Measurements from ENCODE around the gene SEMA3A. TPM values are rescaled to one million over a fixed set of nuclear protein-coding genes. Genes with fewer than 3 reads are reported as not detected.

SEMA3A gene
- total RNA-seq, 1 experiment from 2014 or later: 6.3 TPM

- ChIA-PET CTCF (no interaction called here), POLR2A (ENCODE audit: unreplicated experiment) (no interaction called here)
- TF ChIP-seq CTCF (conservative IDR thresholded peaks at IDR 0.05) (no peak), EZH2 (IDR thresholded peaks at IDR 0.05; ENCODE audit: low read depth) (no peak)
- Histone ChIP-seq H3K4me3 (no peak overlapping the region), H3K4me2 (no peak overlapping the region), H4K20me1 (ENCODE audit: insufficient read depth) (no peaks in the 10 kb centered on the region), H3K79me2 (ENCODE audit: low read depth) (no peaks in the 10 kb centered on the region), H3K27me3 (ENCODE audit: insufficient read depth, low read depth) (no peaks in the 10 kb centered on the region), H3K27ac (no peak overlapping the region), H3K4me1 (replicated peaks; ENCODE audit: insufficient read depth) (no peaks in the 10 kb centered on the region), H3F3A (ENCODE audit: insufficient read depth, low read depth) (no peaks in the 10 kb centered on the region), H2AFZ (no peak overlapping the region), H3K36me3 (ENCODE audit: low read depth) (no peaks in the 10 kb centered on the region), H3K9me3 (ENCODE audit: insufficient read depth, low read depth) (no peaks in the 10 kb centered on the region), H3K9me2 (ENCODE audit: insufficient read depth) (no peaks in the 10 kb centered on the region)
- intact Hi-C loops (cut with micrococcal nuclease; ENCODE audit: unreplicated experiment): no loop called here
- no peak for DNase-seq
- no TSS peak for BruUV-seq (replicated peaks)
These were observed 237.3 kb downstream of the SEMA3A start for GRCh38 chr7:83957333-83957732.

- Histone ChIP-seq H3K27me3 (ENCODE audit: insufficient read depth, low read depth) (no peaks in the 10 kb centered on the region), H3F3A (ENCODE audit: insufficient read depth, low read depth) (no peaks in the 10 kb centered on the region), H2AFZ (peak overlapping the region; percentile 74; the same call in 1 of the 2 replicates), H3K9me3 (ENCODE audit: insufficient read depth, low read depth) (no peaks in the 10 kb centered on the region), H3K9me2 (ENCODE audit: insufficient read depth) (no peaks in the 10 kb centered on the region), H3K4me2 (no peak overlapping the region), H3K79me2 (ENCODE audit: low read depth) (no peaks in the 10 kb centered on the region), H3K4me1 (replicated peaks; ENCODE audit: insufficient read depth) (no peaks in the 10 kb centered on the region), H3K27ac (no peak overlapping the region), H4K20me1 (ENCODE audit: insufficient read depth) (no peaks in the 10 kb centered on the region), H3K4me3 (no peak overlapping the region), H3K36me3 (ENCODE audit: low read depth) (no peaks in the 10 kb centered on the region)
- ChIA-PET CTCF (no interaction called here), POLR2A (ENCODE audit: unreplicated experiment) (no interaction called here)
- TF ChIP-seq EZH2 (IDR thresholded peaks at IDR 0.05; ENCODE audit: low read depth): no peak
- TF ChIP-seq CTCF (conservative IDR thresholded peaks at IDR 0.05): no peak
- no peak for DNase-seq
- intact Hi-C loops (cut with micrococcal nuclease; ENCODE audit: unreplicated experiment): no loop called here
- BruUV-seq (replicated peaks): no TSS peak
These were observed 238.5 kb downstream of the SEMA3A start for GRCh38 chr7:83956104-83956503.

- no TSS peak for BruUV-seq (replicated peaks)
- POLR2A ChIA-PET (ENCODE audit: unreplicated experiment): no interaction called here
These were observed 242.4 kb downstream of the SEMA3A start for GRCh38 chr7:83952236-83952635.

More at GRCh38 chr7:83952236-83952635, 242.4 kb downstream of the SEMA3A start:
- Histone ChIP-seq H3K27ac (no peak overlapping the region), H3K36me3 (ENCODE audit: low read depth) (no peaks in the 10 kb centered on the region), H2AFZ (no peak overlapping the region), H3K9me2 (ENCODE audit: insufficient read depth) (no peaks in the 10 kb centered on the region), H4K20me1 (ENCODE audit: insufficient read depth) (no peaks in the 10 kb centered on the region), H3K27me3 (ENCODE audit: insufficient read depth, low read depth) (no peaks in the 10 kb centered on the region), H3K79me2 (ENCODE audit: low read depth) (no peaks in the 10 kb centered on the region), H3K4me2 (no peak overlapping the region), H3K4me3 (no peak overlapping the region), H3K9me3 (ENCODE audit: insufficient read depth, low read depth) (no peaks in the 10 kb centered on the region), H3F3A (ENCODE audit: insufficient read depth, low read depth) (no peaks in the 10 kb centered on the region), H3K4me1 (replicated peaks; ENCODE audit: insufficient read depth) (no peaks in the 10 kb centered on the region)
- TF ChIP-seq EZH2 (IDR thresholded peaks at IDR 0.05; ENCODE audit: low read depth) (no peak), CTCF (conservative IDR thresholded peaks at IDR 0.05) (no peak)
- CTCF ChIA-PET: no interaction called here
- DNase-seq: no peak
- intact Hi-C loops (cut with micrococcal nuclease; ENCODE audit: unreplicated experiment): no loop called here

All from PC-9 (cell line).